Measurements from ENCODE around the gene MCMBP.

GRCh38 chr10:119831656-119832055 is 41.0 kb downstream of the MCMBP start:
- TF ChIP-seq CTCF (conservative IDR thresholded peaks at IDR 0.05; ENCODE audit: low read depth, low read length) = no peak
- TF ChIP-seq EZH2 (IDR thresholded peaks at IDR 0.05; ENCODE audit: low read length, unreplicated experiment) = no peak
- no peak for TF ChIP-seq EZH2phosphoT487 (IDR thresholded peaks at IDR 0.05; ENCODE audit: borderline replicate concordance, low read length)

All from PC-3 (cell line).